HUES6 (cell line): ENCODE results near the gene SEC14L6.
"Not testable (repeated sequence)": the region's sequence is repeated elsewhere in the genome, so short reads cannot be mapped to it uniquely, and the experiment has no call there.

Source experiments
- H3K27ac ChIP-seq: 2 replicates; pipeline ENCODE4 v1.7.0; 2013; ENCODE audit warnings: low read depth, mild to moderate bottlenecking, low read length, inconsistent platforms
- H3K27me3 ChIP-seq: 2 replicates; pipeline ENCODE4 v1.6.1; 2013; ENCODE audit warnings: low read length; ENCODE audit not compliant: control insufficient read depth, insufficient read depth
- H3K36me3 ChIP-seq: 2 replicates; pipeline ENCODE4 v1.6.1; 2013; ENCODE audit warnings: low read length; ENCODE audit not compliant: control insufficient read depth, insufficient read depth
- H3K4me1 ChIP-seq: 2 replicates; pipeline ENCODE4 v1.6.1; 2013; ENCODE audit warnings: low read length; ENCODE audit not compliant: control insufficient read depth, insufficient read depth
- H3K4me3 ChIP-seq: 2 replicates; pipeline ENCODE4 v1.5.1; 2013; ENCODE audit warnings: low read depth, low read length
- H3K9ac ChIP-seq: one replicate; pipeline ENCODE4 v1.6.1; 2013; ENCODE audit warnings: mild to moderate bottlenecking, low read length
- H3K9me3 ChIP-seq: 2 replicates; pipeline ENCODE4 v1.6.1; 2013; ENCODE audit warnings: low read depth, low read length; ENCODE audit not compliant: control insufficient read depth, insufficient read depth

SEC14L6 gene

GRCh38 chr22:30565341-30565740 lies 18.8 kb upstream of the SEC14L6 start:
- no peak overlapping the region for H3K27ac ChIP-seq
- H3K4me3 ChIP-seq, result no peak overlapping the region
- H3K9ac ChIP-seq, result no peak overlapping the region
- H3K36me3 ChIP-seq, result no peaks in the 10 kb centered on the region
- peaks cover 19% of the 10 kb centered on the region for H3K4me1 ChIP-seq
- H3K9me3 ChIP-seq, result no peaks in the 10 kb centered on the region
- H3K27me3 ChIP-seq, result no peaks in the 10 kb centered on the region

- H3K4me1 ChIP-seq, result peaks cover 25% of the 10 kb centered on the region
- no peak overlapping the region for H3K9ac ChIP-seq
- no peaks in the 10 kb centered on the region for H3K27me3 ChIP-seq
- H3K36me3 ChIP-seq, result no peaks in the 10 kb centered on the region
- H3K9me3 ChIP-seq, result no peaks in the 10 kb centered on the region
- no peak overlapping the region for H3K27ac ChIP-seq
- no peak overlapping the region for H3K4me3 ChIP-seq
These were observed 18.2 kb upstream of the SEC14L6 start for GRCh38 chr22:30564761-30565119.

DNA sequence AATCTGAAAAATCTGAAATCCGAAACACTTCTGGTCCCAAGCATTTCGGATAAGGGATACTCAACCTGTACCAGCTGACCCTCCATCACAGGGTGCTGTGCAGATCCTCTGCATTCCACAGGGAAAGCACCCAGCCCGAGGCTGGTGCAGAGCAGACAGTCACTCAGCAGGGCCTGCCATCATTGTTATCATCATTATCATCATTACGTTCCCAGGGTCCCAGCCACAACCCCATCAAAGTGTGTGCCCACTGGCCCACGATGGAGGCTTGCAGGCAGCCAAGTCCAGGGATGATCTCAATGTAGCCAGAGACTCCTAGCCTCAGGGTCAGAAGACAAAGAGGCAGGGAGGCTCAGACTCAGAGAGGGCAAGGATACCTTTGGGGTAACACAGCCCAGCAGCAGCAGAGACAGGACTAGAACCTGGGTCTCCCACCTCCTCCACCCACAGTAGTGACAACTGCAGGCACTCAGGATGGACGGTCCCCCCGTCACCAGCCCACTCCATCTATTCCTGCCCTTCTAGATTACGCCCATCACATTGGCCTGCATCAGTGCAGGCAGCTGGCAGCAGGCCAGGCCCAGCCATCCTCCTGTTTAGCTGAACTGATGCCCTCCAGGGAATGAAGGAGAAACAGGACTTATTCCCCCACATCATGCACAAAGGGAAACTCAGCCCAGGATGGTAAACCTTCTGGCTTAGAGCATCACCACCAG lies 17.7 kb upstream of the SEC14L6 start:
- H3K36me3 ChIP-seq, result no peaks in the 10 kb centered on the region
- H3K27me3 ChIP-seq, result no peaks in the 10 kb centered on the region
- no peak overlapping the region for H3K4me3 ChIP-seq
- H3K4me1 ChIP-seq, result peaks cover 28% of the 10 kb centered on the region
- H3K9ac ChIP-seq, result no peak overlapping the region
- no peaks in the 10 kb centered on the region for H3K9me3 ChIP-seq
- no peak overlapping the region for H3K27ac ChIP-seq

GRCh38 chr22:30562366-30562765 lies 15.8 kb upstream of the SEC14L6 start:
- Histone ChIP-seq H3K9ac (no peak overlapping the region), H3K36me3 (no peaks in the 10 kb centered on the region), H3K4me1 (peaks cover 28% of the 10 kb centered on the region), H3K27me3 (no peaks in the 10 kb centered on the region), H3K9me3 (no peaks in the 10 kb centered on the region), H3K4me3 (no peak overlapping the region), H3K27ac (no peak overlapping the region)

DNA sequence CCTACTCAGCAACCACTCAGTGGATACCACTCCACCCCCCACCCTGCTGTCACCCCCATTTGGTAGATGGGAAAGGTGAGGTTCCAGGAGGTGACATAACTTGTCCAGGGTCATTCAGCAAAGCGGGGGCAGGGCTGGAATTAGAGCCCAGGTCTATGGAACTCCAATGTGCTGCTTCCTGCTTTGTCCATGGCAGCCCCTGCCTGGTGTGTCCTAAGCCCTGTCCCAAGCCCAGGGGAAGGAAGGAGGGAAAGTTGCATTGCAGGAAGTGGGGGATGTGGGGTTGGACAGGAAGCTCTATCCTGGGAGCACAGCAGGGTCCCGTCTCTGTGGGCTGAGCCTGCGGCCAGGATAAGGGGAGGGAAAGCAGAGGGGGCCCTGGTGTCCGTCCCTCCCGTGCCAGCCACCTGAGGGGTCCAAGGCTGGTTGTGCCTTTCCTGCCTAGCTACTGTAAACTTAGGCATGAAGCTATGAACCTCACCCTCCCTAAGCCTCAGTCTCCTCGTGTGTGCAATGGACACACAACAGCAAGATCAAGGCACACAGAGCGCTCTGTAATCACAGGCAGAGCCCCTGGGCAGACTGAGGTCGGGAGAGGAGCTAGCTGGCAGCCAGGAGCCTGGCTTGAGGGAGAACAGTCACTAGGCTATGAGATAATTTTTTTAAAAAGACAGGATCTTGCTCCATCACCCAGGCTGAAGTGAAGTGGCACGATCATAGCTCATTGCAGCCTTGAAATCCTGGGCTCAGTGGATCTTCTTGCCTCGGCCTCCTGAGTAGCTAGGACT lies 15.1 kb upstream of the SEC14L6 start:
- peaks cover 28% of the 10 kb centered on the region for H3K4me1 ChIP-seq
- H3K27me3 ChIP-seq, result no peaks in the 10 kb centered on the region
- H3K27ac ChIP-seq, result no peak overlapping the region
- no peak overlapping the region for H3K4me3 ChIP-seq
- no peaks in the 10 kb centered on the region for H3K36me3 ChIP-seq
- H3K9me3 ChIP-seq, result no peaks in the 10 kb centered on the region
- H3K9ac ChIP-seq, result no peak overlapping the region

GRCh38 chr22:30560643-30561202 lies 14.2 kb upstream of the SEC14L6 start:
- not testable (repeated sequence) for H3K4me3 ChIP-seq, H3K9ac ChIP-seq, H3K36me3 ChIP-seq, H3K27me3 ChIP-seq, H3K9me3 ChIP-seq, H3K27ac ChIP-seq
- H3K4me1 ChIP-seq, result peaks cover 28% of the 10 kb centered on the region

- Histone ChIP-seq H3K27me3 (no peaks in the 10 kb centered on the region), H3K9me3 (no peaks in the 10 kb centered on the region), H3K4me1 (peaks cover 28% of the 10 kb centered on the region), H3K4me3 (no peak overlapping the region), H3K9ac (no peak overlapping the region), H3K36me3 (no peaks in the 10 kb centered on the region), H3K27ac (no peak overlapping the region)
These were observed 13.3 kb upstream of the SEC14L6 start for GRCh38 chr22:30559889-30560288.

- Histone ChIP-seq H3K9me3 (no peaks in the 10 kb centered on the region), H3K27me3 (no peaks in the 10 kb centered on the region), H3K4me1 (peaks cover 21% of the 10 kb centered on the region), H3K36me3 (no peaks in the 10 kb centered on the region), H3K4me3 (no peak overlapping the region), H3K27ac (no peak overlapping the region), H3K9ac (no peak overlapping the region)
These were observed 10.7 kb upstream of the SEC14L6 start for GRCh38 chr22:30557243-30557642.

- Histone ChIP-seq H3K27ac (no peak overlapping the region), H3K9ac (no peak overlapping the region), H3K4me1 (peaks cover 14% of the 10 kb centered on the region), H3K27me3 (no peaks in the 10 kb centered on the region), H3K9me3 (no peaks in the 10 kb centered on the region), H3K4me3 (no peak overlapping the region), H3K36me3 (no peaks in the 10 kb centered on the region)
These were observed 9.8 kb upstream of the SEC14L6 start for GRCh38 chr22:30556388-30556787.

DNA sequence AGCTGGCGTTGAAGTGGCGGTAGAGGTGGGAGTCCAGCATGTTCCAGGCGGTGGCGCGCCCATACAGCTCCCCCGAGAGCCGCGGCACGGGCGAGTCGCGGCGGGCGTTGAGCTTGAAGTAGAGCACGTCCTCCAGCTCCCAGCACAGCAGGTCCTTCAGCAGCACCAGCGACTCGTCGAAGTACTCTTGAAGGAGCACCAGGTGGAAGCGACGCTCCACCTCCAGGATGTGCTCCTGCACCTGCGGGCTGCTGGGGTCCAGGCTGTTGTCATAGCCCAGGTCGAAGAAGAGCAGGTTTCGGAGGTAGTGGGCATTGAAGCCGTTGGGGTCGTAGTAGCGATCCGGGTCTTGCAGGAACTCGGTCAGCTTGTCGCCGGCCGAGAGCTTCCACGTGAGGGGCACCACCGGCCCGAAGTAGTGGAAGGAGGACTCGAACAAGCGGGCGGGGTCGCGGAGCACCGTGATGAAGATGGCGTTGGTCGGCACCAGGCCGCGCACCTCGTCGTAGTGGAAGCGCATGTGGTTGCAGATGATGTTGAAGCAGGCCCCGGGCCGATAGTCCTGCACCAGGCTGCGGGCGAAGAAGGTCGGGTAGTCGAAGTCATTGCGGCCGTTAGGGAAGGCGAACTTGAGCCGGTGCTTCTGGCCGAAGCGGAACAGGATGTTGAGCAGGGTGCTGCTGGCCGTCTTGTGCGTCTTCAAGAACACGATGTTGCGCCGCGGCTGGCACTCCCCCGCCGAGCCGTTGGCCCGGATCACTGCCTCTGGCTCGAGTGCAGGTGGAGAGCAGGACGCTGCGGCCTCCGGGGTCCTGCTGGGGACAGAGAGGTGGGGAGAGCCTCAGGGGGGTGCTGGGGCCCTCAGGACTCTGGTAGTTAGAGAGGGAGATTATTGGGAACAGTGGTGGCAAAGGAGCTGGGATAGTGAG lies 9.0 kb upstream of the SEC14L6 start:
- H3K27ac ChIP-seq, result no peak overlapping the region
- H3K36me3 ChIP-seq, result no peaks in the 10 kb centered on the region
- H3K9ac ChIP-seq, result no peak overlapping the region
- no peaks in the 10 kb centered on the region for H3K9me3 ChIP-seq
- no peak overlapping the region for H3K4me3 ChIP-seq
- peaks cover 10% of the 10 kb centered on the region; the same call in 1 of the 2 replicates for H3K4me1 ChIP-seq
- H3K27me3 ChIP-seq, result no peaks in the 10 kb centered on the region
